ENCODE measurements around the gene TBX5.

GRCh38 chr12:114400361-114400811 is 5.6 kb downstream of the TBX5 start:
- TF ChIP-seq, protein P1, sequence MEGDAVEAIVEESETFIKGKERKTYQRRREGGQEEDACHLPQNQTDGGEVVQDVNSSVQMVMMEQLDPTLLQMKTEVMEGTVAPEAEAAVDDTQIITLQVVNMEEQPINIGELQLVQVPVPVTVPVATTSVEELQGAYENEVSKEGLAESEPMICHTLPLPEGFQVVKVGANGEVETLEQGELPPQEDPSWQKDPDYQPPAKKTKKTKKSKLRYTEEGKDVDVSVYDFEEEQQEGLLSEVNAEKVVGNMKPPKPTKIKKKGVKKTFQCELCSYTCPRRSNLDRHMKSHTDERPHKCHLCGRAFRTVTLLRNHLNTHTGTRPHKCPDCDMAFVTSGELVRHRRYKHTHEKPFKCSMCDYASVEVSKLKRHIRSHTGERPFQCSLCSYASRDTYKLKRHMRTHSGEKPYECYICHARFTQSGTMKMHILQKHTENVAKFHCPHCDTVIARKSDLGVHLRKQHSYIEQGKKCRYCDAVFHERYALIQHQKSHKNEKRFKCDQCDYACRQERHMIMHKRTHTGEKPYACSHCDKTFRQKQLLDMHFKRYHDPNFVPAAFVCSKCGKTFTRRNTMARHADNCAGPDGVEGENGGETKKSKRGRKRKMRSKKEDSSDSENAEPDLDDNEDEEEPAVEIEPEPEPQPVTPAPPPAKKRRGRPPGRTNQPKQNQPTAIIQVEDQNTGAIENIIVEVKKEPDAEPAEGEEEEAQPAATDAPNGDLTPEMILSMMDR (conservative IDR thresholded peaks at IDR 0.05 in 1 of 2, IDR thresholded peaks at IDR 0.05 in 1 of 2; ENCODE audit: low read depth in 1 of 2, low read length in 2 of 2) = no peak
- TF ChIP-seq EZH2 (IDR thresholded peaks at IDR 0.05; ENCODE audit: low read length, missing control alignments) = no peak
